DMS 273 (cell line): ENCODE data around the gene TRIP10.

Experiments used
- DNase-seq: peaks from one replicate; lab custom pipeline; 2025; ENCODE audit not compliant: unreplicated experiment; lab: John Stamatoyannopoulos, UW

Gene TRIP10

GRCh38 chr19:6724631-6725492 is 14.6 kb upstream of the TRIP10 start:
- no peak for DNase-seq

GRCh38 chr19:6725513-6726231 is 13.8 kb upstream of the TRIP10 start:
- DNase-seq, result no peak

- no peak for DNase-seq
Observed at GRCh38 chr19:6728346-6728745, 11.1 kb upstream of the TRIP10 start.

- DNase-seq, result no peak
Observed at GRCh38 chr19:6729573-6730152, 9.8 kb upstream of the TRIP10 start.

- no peak for DNase-seq
Observed at GRCh38 chr19:6730153-6730804, 9.2 kb upstream of the TRIP10 start.

GRCh38 chr19:6730941-6731670 is 8.4 kb upstream of the TRIP10 start:
- no peak for DNase-seq

- no peak for DNase-seq
Observed at GRCh38 chr19:6731822-6732221, 7.7 kb upstream of the TRIP10 start.

- DNase-seq, result no peak
Observed at GRCh38 chr19:6732803-6733337, 6.6 kb upstream of the TRIP10 start.

GRCh38 chr19:6733338-6734095 is 6.0 kb upstream of the TRIP10 start:
- DNase-seq, result no peak

- no peak for DNase-seq
Observed at GRCh38 chr19:6734096-6734696, 5.3 kb upstream of the TRIP10 start.

- DNase-seq, result no peak
Observed at GRCh38 chr19:6735181-6735911, 4.1 kb upstream of the TRIP10 start.

GRCh38 chr19:6736169-6736916 is 3.1 kb upstream of the TRIP10 start:
- peak; percentile 80 for DNase-seq

- peak; percentile 68 for DNase-seq
Observed at GRCh38 chr19:6736917-6737283, 2.6 kb upstream of the TRIP10 start.

GRCh38 chr19:6737284-6737872 is 2.1 kb upstream of the TRIP10 start, which contains the start of gene GPR108:
Gene GPR108, minus strand, starts transcription at chr19:6737580. Its CDS starts 4 bp downstream, at chr19:6737576.
- DNase-seq, result peak; percentile 100

GRCh38 chr19:6737873-6738786 is 1.4 kb upstream of the TRIP10 start:
- DNase-seq, result peak; percentile 91

GRCh38 chr19:6738787-6739389 is 592 bp upstream of the TRIP10 start:
- peak; percentile 91 for DNase-seq
